Hypothalamus (tissue), 51 donors: ENCODE results near the gene DNAJC17.
A peak's percentile ranks its signal among the peaks of the same experiment; 100 is the strongest.

Experiments used
- DNase-seq, 51 donors: peaks; one replicate each; lab custom pipeline; 2025; lab: John Stamatoyannopoulos, UW

Gene DNAJC17

GRCh38 chr15:40793216-40793989 is 13.9 kb downstream of the DNAJC17 start:
- DNase-seq: peak in 1 of 51 donors; percentile 8

- DNase-seq: no peak
Observed at GRCh38 chr15:40792394-40792793, 14.9 kb downstream of the DNAJC17 start.

- DNase-seq: no peak
Observed at GRCh38 chr15:40790718-40791117, 16.6 kb downstream of the DNAJC17 start.

- DNase-seq: no peak
Observed at GRCh38 chr15:40789999-40790398, 17.3 kb downstream of the DNAJC17 start.

- DNase-seq: no peak
Observed at GRCh38 chr15:40789119-40789518, 18.2 kb downstream of the DNAJC17 start.

GRCh38 chr15:40787991-40788390 is 19.3 kb downstream of the DNAJC17 start:
- DNase-seq: no peak

- peak in 1 of 51 donors; percentile 11 for DNase-seq
Observed at GRCh38 chr15:40787344-40787841, 19.9 kb downstream of the DNAJC17 start.

GRCh38 chr15:40785814-40786213 is 21.5 kb downstream of the DNAJC17 start:
- no peak for DNase-seq

GRCh38 chr15:40785164-40785563 is 22.1 kb downstream of the DNAJC17 start:
- DNase-seq: no peak

GRCh38 chr15:40782609-40783227 is 24.6 kb downstream of the DNAJC17 start:
- DNase-seq: peak in 4 of 51 donors; percentile 7 to 26 (median 13)

GRCh38 chr15:40776537-40777141 is 30.6 kb downstream of the DNAJC17 start:
- no peak for DNase-seq

GRCh38 chr15:40775740-40776536 is 31.3 kb downstream of the DNAJC17 start:
- no peak for DNase-seq

- DNase-seq: peak in 1 of 51 donors; percentile 3
Observed at GRCh38 chr15:40775007-40775406, 32.3 kb downstream of the DNAJC17 start.

- no peak for DNase-seq
Observed at GRCh38 chr15:40773902-40774301, 33.4 kb downstream of the DNAJC17 start.

- DNase-seq: no peak
Observed at GRCh38 chr15:40773496-40773895, 33.8 kb downstream of the DNAJC17 start.

- DNase-seq: peak in 10 of 51 donors; percentile 9 to 43 (median 14)
Observed at GRCh38 chr15:40772014-40772413, 35.3 kb downstream of the DNAJC17 start.

- DNase-seq: no peak
Observed at GRCh38 chr15:40771242-40771641, 36.0 kb downstream of the DNAJC17 start.

GRCh38 chr15:40770147-40770721 is 37.0 kb downstream of the DNAJC17 start:
- DNase-seq: no peak

GRCh38 chr15:40769274-40770146 is 37.8 kb downstream of the DNAJC17 start, which contains the start of gene C15orf62:
TSS of gene C15orf62 (plus strand) at chr15:40769980. CDS start at chr15:40770496, 516 bp downstream.
- DNase-seq: peak in 29 of 51 donors; percentile 10 to 63 (median 39)
